Activated naive CD4-positive, alpha-beta T cell treated with anti-CD3 and anti-CD28 coated beads, Interleukin-2, amount 50 U/mL, for 16 hours (primary cell): ENCODE measurements around the gene EGFR.

Experiments used
- DNase-seq: peaks from one replicate; pipeline ENCODE4 v3.0.0-alpha.2; 2020

The EGFR gene

DNA sequence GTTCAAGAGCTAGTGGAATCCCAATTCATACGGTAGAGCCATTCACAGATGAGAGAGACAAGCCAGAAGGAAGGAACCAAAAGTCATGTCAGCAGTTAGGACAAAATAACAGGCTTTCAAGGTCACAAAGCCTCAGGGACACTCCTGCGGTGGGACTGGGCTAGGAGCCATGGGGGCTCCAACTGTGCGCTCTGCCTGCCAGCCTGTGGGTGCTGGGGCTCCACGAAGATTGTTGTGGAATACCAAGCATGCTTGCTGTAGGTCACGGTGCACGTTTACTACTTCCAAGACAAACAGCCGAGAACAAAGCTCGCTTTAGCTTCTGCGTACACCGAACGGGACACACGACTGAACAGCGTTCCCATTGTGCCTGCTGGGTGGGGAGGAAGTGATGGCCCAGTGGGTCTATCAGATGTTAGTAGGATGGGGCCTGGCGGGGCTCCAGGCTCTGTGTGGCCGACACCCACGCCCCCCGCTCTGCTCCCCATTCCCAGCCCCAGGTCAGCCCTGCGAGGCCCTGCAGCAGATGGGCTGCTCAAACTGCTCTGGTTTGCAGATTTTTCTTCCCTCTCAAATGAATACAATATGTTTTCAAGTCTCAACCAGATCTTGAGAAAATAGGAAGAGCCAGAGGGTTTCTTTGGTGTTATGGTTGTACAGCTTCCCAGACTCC is 158.9 kb downstream of the EGFR start:
- DNase-seq: no peak

DNA sequence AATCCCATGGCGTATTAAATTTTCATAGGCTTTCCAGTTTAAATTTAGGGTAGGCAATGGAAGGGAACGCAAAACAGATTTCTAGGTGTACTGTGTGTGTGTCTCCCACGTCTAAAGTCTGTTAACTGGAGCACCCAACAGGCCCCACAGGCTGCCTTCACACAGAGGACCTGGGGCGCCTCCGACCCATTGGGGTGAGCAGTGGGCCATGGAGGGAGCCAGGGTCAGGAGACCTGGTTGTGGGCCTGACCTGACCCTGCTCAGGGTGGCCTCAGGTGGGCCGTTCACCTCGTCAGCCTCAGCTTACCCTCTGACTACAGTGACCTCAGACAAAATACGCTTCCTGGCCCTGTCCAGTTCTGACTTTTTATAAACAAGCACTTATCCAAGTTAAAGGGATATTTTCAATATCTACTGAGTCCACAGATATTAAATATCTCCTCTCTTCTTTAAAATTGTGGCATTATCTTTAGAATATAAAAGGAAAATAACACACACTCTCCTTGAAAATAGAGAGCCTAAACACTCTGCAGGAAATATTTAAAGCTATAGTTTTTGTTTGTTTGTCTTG is 159.6 kb downstream of the EGFR start:
- DNase-seq: no peak

DNA sequence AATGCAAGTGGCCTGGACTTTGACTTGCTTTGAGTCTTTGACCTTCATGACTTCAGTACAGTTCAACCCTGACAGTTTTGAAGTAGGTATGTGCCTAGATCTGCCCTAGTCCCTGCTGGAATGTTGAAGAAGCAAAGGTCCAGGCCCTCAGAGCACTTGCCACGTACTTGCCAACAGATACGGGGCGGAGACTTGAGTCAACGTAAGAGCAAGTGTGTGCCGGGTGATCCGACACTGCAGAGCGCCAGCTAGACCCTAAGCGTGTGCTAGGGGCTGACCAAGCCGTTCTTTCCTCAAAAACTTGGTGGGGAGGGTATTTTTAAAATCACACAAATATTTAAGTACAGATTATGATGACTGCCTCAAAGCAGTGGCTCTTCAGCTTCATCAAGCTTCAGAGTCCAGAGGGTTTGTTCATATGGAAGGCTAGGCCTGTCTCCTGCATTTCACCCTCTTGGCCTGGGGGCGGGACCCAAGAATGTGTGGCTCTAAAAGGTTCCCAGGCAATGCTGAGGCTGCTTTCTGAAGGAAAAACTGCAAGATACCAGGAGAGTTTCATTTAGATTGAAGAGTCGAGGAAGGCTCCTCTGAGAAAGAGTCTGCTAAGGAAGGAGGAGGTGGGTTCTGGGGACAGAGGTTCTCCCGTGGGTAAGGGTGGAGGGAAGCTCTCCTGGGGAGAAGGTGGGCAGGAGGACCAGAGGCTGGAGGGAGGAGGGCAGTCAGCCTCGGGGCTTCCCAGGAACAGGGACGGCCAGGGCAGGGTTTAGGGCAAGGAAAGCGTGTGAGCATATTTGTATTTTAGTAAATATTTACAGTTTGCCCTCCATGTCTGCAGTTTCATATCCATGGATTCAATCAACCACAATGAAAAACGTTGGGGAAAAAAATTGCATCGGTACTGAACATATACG is 160.3 kb downstream of the EGFR start:
- no peak for DNase-seq

- no peak for DNase-seq
These were observed 161.3 kb downstream of the EGFR start for GRCh38 chr7:55179931-55180682.

DNA sequence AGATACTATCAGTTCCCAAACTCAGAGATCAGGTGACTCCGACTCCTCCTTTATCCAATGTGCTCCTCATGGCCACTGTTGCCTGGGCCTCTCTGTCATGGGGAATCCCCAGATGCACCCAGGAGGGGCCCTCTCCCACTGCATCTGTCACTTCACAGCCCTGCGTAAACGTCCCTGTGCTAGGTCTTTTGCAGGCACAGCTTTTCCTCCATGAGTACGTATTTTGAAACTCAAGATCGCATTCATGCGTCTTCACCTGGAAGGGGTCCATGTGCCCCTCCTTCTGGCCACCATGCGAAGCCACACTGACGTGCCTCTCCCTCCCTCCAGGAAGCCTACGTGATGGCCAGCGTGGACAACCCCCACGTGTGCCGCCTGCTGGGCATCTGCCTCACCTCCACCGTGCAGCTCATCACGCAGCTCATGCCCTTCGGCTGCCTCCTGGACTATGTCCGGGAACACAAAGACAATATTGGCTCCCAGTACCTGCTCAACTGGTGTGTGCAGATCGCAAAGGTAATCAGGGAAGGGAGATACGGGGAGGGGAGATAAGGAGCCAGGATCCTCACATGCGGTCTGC is 162.2 kb downstream of the EGFR start:
- no peak for DNase-seq

DNA sequence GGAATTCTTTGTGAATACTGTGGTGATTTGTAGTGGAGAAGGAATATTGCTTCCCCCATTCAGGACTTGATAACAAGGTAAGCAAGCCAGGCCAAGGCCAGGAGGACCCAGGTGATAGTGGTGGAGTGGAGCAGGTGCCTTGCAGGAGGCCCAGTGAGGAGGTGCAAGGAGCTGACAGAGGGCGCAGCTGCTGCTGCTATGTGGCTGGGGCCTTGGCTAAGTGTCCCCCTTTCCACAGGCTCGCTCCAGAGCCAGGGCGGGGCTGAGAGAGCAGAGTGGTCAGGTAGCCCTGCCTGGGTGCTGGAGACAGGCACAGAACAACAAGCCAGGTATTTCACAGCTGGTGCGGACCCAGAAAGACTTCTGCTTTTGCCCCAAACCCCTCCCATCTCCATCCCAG is 162.9 kb downstream of the EGFR start:
- no peak for DNase-seq

GRCh38 chr7:55183897-55184296 is 165.1 kb downstream of the EGFR start:
- no peak for DNase-seq

DNA sequence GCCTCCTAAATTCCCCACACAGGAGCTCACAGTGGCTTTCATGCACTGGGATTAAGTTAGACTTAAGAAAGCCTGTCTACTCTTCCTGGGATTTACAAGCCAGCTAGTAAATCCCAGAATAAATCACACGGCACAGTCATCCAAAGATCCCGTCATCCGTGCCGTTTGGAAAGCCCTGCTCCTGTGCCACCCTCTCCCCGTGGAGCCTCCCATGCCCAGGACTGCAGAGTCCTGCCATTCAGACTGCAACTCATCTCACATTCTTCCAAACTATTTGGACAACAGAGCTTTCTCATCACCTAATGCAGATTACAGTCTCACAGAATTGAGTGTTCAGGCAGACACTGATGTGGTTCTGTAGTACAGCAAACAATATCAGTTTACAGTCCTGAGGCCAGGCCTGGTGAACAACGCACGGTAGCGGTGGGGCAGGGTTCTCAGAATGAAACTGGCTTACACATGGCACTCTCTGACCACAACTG is 166.5 kb downstream of the EGFR start:
- no peak for DNase-seq

GRCh38 chr7:55185941-55186609 is 167.3 kb downstream of the EGFR start:
- no peak for DNase-seq

DNA sequence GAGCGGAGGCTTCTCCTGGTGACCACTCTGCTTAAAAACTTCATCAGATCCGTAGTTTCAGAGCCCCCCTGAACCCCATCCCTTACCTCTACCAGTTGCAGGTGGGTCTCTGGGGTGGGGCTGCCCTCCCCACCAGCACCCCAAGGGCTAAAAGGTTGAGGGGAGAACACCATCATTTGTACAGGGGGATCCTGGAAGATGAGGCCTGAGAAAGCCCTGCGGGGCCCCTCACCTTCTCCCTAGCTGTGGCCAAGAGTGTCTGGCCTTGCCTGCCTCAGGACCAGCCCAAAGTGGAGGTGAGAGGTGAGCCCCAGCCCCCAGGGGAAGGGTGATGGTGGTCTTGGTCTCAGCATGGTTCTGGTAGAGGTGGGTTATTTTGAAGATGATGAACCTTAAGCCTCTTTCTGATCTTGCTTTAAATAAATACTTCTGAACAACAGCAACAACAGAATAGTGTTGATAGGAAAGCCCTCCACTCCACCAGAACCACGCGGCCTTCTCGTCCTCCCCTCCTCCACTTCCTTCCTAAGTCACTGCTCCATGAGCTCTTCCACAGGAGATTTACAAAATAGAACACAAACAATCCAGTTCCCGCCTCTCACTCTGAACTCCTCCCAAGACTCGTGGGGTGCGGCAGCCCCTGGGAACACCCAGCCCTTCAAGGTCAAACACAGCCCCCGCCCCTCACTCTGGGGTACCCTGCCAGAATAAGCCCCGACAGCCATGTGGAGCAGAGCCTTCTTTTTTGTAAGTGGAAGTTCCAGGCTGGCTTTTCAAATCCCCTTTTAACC is 169.1 kb downstream of the EGFR start:
- DNase-seq: no peak

GRCh38 chr7:55188590-55189138 is 169.8 kb downstream of the EGFR start:
- no peak for DNase-seq

- DNase-seq: no peak
These were observed 170.4 kb downstream of the EGFR start for GRCh38 chr7:55189146-55189766.

- no peak for DNase-seq
These were observed 171.1 kb downstream of the EGFR start for GRCh38 chr7:55189878-55190436.

- no peak for DNase-seq
These were observed 171.8 kb downstream of the EGFR start for GRCh38 chr7:55190511-55191160.

- DNase-seq: no peak
These were observed 172.5 kb downstream of the EGFR start for GRCh38 chr7:55191161-55191925.

DNA sequence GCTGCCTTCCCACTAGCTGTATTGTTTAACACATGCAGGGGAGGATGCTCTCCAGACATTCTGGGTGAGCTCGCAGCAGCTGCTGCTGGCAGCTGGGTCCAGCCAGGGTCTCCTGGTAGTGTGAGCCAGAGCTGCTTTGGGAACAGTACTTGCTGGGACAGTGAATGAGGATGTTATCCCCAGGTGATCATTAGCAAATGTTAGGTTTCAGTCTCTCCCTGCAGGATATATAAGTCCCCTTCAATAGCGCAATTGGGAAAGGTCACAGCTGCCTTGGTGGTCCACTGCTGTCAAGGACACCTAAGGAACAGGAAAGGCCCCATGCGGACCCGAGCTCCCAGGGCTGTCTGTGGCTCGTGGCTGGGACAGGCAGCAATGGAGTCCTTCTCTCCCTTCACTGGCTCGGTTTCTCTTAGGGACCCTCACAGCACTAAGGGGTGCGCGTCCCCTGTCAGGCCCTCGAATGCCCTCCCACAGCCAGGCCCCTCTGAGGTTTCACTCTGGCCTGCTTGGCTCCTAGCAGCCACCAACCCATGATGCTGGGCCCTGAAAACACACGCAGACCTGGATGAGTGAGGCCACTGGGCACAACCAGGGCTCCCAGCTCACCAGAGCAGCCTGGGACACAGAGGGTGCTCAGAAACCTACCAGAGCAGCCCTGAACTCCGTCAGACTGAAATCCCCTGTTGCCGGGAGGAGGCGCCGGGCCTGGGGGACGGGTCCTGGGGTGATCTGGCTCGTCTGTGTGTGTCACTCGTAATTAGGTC is 173.3 kb downstream of the EGFR start:
- no peak for DNase-seq

GRCh38 chr7:55192723-55193122 is 173.9 kb downstream of the EGFR start:
- no peak for DNase-seq

GRCh38 chr7:55193245-55193644 is 174.4 kb downstream of the EGFR start:
- no peak for DNase-seq
